Lung (tissue), 12 donors: ENCODE results near the gene ABCB6. TPM values are rescaled to one million over a fixed set of nuclear protein-coding genes. Genes with fewer than 3 reads are reported as not detected.

Experiments used
- ATAC-seq: fragments of 200-7000 bp; cut with Tn5 transposase; one replicate; pipeline ENCODE4 v1.9.1; 2020; ENCODE audit warnings: moderate number of reproducible peaks; ENCODE audit not compliant: insufficient read depth, low FRiP score
- DNase-seq, 3 donors: peaks; one replicate each; pipeline ENCODE4 v3.0.0-alpha.2; 2013 to 2017
- H3K27ac ChIP-seq, 2 donors: one replicate each; pipeline ENCODE4 v1.5.1; 2013; ENCODE audit warnings: mild to moderate bottlenecking in 2 of 2, moderate library complexity in 2 of 2, control low read depth in 1 of 2, inconsistent platforms in 1 of 2, low read depth in 1 of 2, low read length in 1 of 2
- H3K27me3 ChIP-seq, 3 donors: one replicate each; pipeline ENCODE4 v1.5.1; 2013; ENCODE audit warnings: low read length in 2 of 3; ENCODE audit not compliant: control insufficient read depth in 3 of 3, insufficient read depth in 3 of 3
- H3K36me3 ChIP-seq, 4 donors: one replicate each; pipeline ENCODE4 v1.5.1; 2013; ENCODE audit warnings: low read length in 4 of 4, mild to moderate bottlenecking in 1 of 4, moderate library complexity in 1 of 4; ENCODE audit not compliant: control insufficient read depth in 4 of 4, insufficient read depth in 4 of 4
- H3K4me1 ChIP-seq, 5 donors: one replicate each; pipeline ENCODE4 v1.5.1; 2013; ENCODE audit warnings: low read length in 5 of 5, mild to moderate bottlenecking in 2 of 5, moderate library complexity in 1 of 5; ENCODE audit not compliant: control insufficient read depth in 5 of 5, insufficient read depth in 5 of 5
- H3K4me3 ChIP-seq: one replicate; pipeline ENCODE4 v1.5.1; 2013; ENCODE audit warnings: mild to moderate bottlenecking, control low read depth, moderate library complexity
- H3K9ac ChIP-seq, 2 donors: one replicate each; pipeline ENCODE4 v1.5.1; 2013; ENCODE audit warnings: low read length in 2 of 2, control low read depth in 1 of 2; ENCODE audit not compliant: insufficient read depth in 1 of 2
- H3K9me3 ChIP-seq, 4 donors: one replicate each; pipeline ENCODE4 v1.5.1; 2013; ENCODE audit warnings: low read length in 3 of 4, mild to moderate bottlenecking in 1 of 4, moderate library complexity in 1 of 4; ENCODE audit not compliant: control insufficient read depth in 4 of 4, insufficient read depth in 3 of 4
- CTCF ChIP-seq: IDR thresholded peaks from 2 replicates; pipeline ENCODE4 v1.5.1; 2012; ENCODE audit warnings: mild to moderate bottlenecking; ENCODE audit errors: control extremely low read depth, extremely low read depth
- WGBS, 2 donors: extraction: QIAGEN DNeasy Blood & Tissue Kit; methylation state at CpG; one replicate each; pipeline ENCODE4 v1.1.7; 2013; 5-methylcytosine and 5-hydroxymethylcytosine counted together
- polyA plus RNA-seq, 2 donors: library from polyadenylated mRNA; stranded (reverse); fragments of 200-250 nt; gene quantifications; one replicate each; pipeline ENCODE4 v1.2.1, GENCODE V29; 2013
- total RNA-seq, 2 donors: library from RNA; depleted of rRNA in 1 of 2; stranded (reverse); fragments of >200 nt in 1 of 2; gene quantifications; one replicate each; pipeline ENCODE4 v1.2.1, GENCODE V29; 2014 to 2021
- donor health status: control.
- donor health status: control.
- donor health status: Bipolar disorder and iron deficiency.
- donor health status: healthy.
- donor health status: DM: yes; HTN: yes; CAD: no.

The ABCB6 gene
- total and polyA plus RNA-seq, 4 donors, result 17.2 to 49.4 (median 34.0) TPM

GRCh38 chr2:219214141-219214540, 4.6 kb downstream of the ABCB6 start:
- Histone ChIP-seq H3K27ac (no peak overlapping the region), H3K9ac (no peak overlapping the region), H3K36me3 (peaks cover 4 to 41% (median 28%) of the 10 kb centered on the region in 4 donors), H3K4me1 (peaks cover 0 to 16% (median 5%) of the 10 kb centered on the region in 5 donors), H3K27me3 (no peaks in the 10 kb centered on the region), H3K4me3 (no peak overlapping the region), H3K9me3 (no peaks in the 10 kb centered on the region)
- DNase-seq, result no peak
- ATAC-seq, result no peak
- 96 to 97% methylated on average over 15 of the region's 15 CpGs for WGBS, 2 donors
- TF ChIP-seq CTCF, result no peak

- H3K27ac ChIP-seq, result no peak overlapping the region
- TF ChIP-seq CTCF, result no peak
- H3K4me1 ChIP-seq, result peaks cover 0 to 15% (median 5%) of the 10 kb centered on the region in 5 donors
- H3K36me3 ChIP-seq, result peaks cover 4 to 45% (median 34%) of the 10 kb centered on the region in 4 donors
- ATAC-seq, result no peak
- H3K27me3 ChIP-seq, result no peaks in the 10 kb centered on the region
- no peaks in the 10 kb centered on the region for H3K9me3 ChIP-seq
- H3K9ac ChIP-seq, result no peak overlapping the region
- no peak overlapping the region for H3K4me3 ChIP-seq
- 81 to 96% methylated on average over 10 of the region's 10 CpGs for WGBS, 2 donors
- no peak for DNase-seq
Observed at GRCh38 chr2:219213486-219214071, 5.2 kb downstream of the ABCB6 start.

GRCh38 chr2:219213026-219213415, 5.7 kb downstream of the ABCB6 start:
- ATAC-seq (no peak), DNase-seq (no peak)
- Histone ChIP-seq H3K36me3 (peaks cover 4 to 51% (median 37%) of the 10 kb centered on the region in 4 donors), H3K9ac (no peak overlapping the region), H3K4me1 (peaks cover 0 to 15% (median 7%) of the 10 kb centered on the region in 5 donors), H3K27me3 (no peaks in the 10 kb centered on the region), H3K9me3 (no peaks in the 10 kb centered on the region), H3K27ac (no peak overlapping the region), H3K4me3 (no peak overlapping the region)
- 75 to 83% methylated on average over 8 of the region's 8 CpGs for WGBS, 2 donors
- no peak for TF ChIP-seq CTCF
